Ovary (tissue), 3 donors: Measurements from ENCODE around the gene NDST3.

Experiments used
- EP300 ChIP-seq: sonication (generic); formaldehyde crosslinking; IDR thresholded peaks from one replicate; pipeline ENCODE4 v1.6.1; 2017; ENCODE audit warnings: antibody characterized with exemption
- POLR2A ChIP-seq: fragments of 450-650 bp; IDR thresholded peaks from one replicate; pipeline ENCODE4 v1.6.1; 2017; ENCODE audit warnings: antibody characterized with exemption, mild to moderate bottlenecking, moderate library complexity
- TF ChIP-seq, protein P1 (sequence below), 3 donors: fragments of 450-650 bp in 2 of 3; fragments of 200-600 bp in 1 of 3; IDR thresholded peaks; one replicate each; pipeline versions ENCODE4 v1.5.1 to v1.8.0; 2016 to 2022; ENCODE audit warnings: antibody characterized with exemption in 3 of 3, mild to moderate bottlenecking in 1 of 3
- donor health status: DM: no; HTN: no; CAD: no.

DNA sequence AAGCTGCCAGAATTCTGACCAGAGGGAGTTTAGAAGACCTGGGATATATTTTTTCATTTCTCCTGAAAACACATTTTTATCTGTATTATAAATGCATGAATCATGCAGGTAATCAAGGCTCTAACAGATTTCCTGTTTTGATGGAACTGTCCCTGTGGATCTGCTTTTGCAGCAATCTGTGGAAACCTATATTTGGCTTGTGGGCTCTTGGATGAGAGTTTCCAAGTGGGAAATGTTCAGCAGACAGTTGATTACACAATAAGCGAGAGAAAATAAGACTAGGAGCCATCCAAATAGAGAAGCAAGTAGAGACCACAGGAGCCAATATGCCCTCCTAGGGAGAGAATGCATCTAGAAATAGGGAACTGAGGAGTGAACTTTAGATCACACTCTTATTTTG, 105.0 kb downstream of the NDST3 start:
- TF ChIP-seq, protein P1, sequence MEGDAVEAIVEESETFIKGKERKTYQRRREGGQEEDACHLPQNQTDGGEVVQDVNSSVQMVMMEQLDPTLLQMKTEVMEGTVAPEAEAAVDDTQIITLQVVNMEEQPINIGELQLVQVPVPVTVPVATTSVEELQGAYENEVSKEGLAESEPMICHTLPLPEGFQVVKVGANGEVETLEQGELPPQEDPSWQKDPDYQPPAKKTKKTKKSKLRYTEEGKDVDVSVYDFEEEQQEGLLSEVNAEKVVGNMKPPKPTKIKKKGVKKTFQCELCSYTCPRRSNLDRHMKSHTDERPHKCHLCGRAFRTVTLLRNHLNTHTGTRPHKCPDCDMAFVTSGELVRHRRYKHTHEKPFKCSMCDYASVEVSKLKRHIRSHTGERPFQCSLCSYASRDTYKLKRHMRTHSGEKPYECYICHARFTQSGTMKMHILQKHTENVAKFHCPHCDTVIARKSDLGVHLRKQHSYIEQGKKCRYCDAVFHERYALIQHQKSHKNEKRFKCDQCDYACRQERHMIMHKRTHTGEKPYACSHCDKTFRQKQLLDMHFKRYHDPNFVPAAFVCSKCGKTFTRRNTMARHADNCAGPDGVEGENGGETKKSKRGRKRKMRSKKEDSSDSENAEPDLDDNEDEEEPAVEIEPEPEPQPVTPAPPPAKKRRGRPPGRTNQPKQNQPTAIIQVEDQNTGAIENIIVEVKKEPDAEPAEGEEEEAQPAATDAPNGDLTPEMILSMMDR (IDR thresholded peaks at IDR 0.05), result no peak
- TF ChIP-seq EP300 (no peak), POLR2A (no peak)
